ENCODE data around the gene FCN3. TPM values are rescaled to one million over a fixed set of nuclear protein-coding genes. Genes with fewer than 3 reads are reported as not detected.

The FCN3 gene
- polyA plus RNA-seq, 1 experiment = not detected

DNA sequence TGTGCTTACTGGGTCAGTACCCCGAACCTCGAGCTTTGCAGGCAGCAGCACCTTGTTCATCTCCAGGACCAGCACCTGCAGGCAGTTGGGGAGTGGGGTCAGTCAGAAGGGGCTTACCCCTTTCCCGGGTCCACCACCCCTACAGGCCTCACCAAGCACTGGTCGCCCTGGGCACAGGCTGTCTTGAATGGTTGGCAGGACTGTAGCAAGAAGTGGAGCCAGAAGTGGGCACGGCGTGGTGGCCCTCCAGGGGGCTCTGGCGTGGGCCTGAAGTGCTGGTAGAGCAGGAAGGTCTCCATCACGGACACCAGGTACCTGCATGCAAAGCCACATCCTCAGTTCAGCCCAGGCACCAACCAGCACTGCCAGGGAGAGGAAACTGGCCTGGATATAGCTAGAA lies 13.1 kb downstream of the FCN3 start:
- Histone ChIP-seq H3K27me3 (ENCODE audit: control insufficient read depth, insufficient read depth, low read length) (no peaks in the 10 kb centered on the region), H3K4me3 (ENCODE audit: low read depth, low read length) (no peak overlapping the region), H3K36me3 (ENCODE audit: control insufficient read depth, insufficient read depth, low read length) (peaks cover 32% of the 10 kb centered on the region)
- TF ChIP-seq, protein P1, sequence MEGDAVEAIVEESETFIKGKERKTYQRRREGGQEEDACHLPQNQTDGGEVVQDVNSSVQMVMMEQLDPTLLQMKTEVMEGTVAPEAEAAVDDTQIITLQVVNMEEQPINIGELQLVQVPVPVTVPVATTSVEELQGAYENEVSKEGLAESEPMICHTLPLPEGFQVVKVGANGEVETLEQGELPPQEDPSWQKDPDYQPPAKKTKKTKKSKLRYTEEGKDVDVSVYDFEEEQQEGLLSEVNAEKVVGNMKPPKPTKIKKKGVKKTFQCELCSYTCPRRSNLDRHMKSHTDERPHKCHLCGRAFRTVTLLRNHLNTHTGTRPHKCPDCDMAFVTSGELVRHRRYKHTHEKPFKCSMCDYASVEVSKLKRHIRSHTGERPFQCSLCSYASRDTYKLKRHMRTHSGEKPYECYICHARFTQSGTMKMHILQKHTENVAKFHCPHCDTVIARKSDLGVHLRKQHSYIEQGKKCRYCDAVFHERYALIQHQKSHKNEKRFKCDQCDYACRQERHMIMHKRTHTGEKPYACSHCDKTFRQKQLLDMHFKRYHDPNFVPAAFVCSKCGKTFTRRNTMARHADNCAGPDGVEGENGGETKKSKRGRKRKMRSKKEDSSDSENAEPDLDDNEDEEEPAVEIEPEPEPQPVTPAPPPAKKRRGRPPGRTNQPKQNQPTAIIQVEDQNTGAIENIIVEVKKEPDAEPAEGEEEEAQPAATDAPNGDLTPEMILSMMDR (IDR thresholded peaks at IDR 0.05; ENCODE audit: insufficient read depth, low read depth, low read length) = no peak
- POLR2A ChIA-PET = no interaction called here
- CTCF ChIA-PET = interaction anchor here (0.5 to 3.1 kb wide), 6 partner anchors 9 to 62 kb away, joined by 3 to 15 read pairs (median 5); no protein-coding TSS in a partner anchor
- DNase-seq (ENCODE audit: low read depth) = no peak

DNA sequence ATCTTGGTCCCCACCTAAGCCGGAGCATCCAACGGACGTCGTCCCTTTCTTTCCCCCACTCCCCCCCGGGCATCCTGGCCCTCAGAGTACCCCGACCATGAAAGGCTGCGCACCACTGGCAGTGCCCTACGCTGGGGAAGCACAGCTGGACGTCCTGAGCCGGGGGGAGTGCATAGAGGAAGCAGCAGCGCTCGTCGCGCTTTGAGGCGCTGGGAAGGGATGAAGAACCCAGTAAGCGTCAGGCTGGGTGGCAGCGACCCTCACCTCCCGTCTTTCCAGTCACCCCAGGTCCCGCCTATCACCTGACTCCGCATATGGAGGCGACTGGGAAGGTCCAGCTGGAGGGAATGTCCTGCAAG lies 13.6 kb downstream of the FCN3 start:
- DNase-seq (ENCODE audit: low read depth) = no peak
- Histone ChIP-seq H3K27me3 (ENCODE audit: control insufficient read depth, insufficient read depth, low read length) (no peaks in the 10 kb centered on the region), H3K36me3 (ENCODE audit: control insufficient read depth, insufficient read depth, low read length) (peaks cover 34% of the 10 kb centered on the region), H3K4me3 (ENCODE audit: low read depth, low read length) (no peak overlapping the region)
- TF ChIP-seq, protein P1 (IDR thresholded peaks at IDR 0.05; ENCODE audit: insufficient read depth, low read depth, low read length) = no peak
- CTCF ChIA-PET = interaction anchor here (1.4 to 3.1 kb wide), 4 partner anchors 8 to 61 kb away, joined by 3 to 15 read pairs (median 8); no protein-coding TSS in a partner anchor
- POLR2A ChIA-PET = no interaction called here

DNA sequence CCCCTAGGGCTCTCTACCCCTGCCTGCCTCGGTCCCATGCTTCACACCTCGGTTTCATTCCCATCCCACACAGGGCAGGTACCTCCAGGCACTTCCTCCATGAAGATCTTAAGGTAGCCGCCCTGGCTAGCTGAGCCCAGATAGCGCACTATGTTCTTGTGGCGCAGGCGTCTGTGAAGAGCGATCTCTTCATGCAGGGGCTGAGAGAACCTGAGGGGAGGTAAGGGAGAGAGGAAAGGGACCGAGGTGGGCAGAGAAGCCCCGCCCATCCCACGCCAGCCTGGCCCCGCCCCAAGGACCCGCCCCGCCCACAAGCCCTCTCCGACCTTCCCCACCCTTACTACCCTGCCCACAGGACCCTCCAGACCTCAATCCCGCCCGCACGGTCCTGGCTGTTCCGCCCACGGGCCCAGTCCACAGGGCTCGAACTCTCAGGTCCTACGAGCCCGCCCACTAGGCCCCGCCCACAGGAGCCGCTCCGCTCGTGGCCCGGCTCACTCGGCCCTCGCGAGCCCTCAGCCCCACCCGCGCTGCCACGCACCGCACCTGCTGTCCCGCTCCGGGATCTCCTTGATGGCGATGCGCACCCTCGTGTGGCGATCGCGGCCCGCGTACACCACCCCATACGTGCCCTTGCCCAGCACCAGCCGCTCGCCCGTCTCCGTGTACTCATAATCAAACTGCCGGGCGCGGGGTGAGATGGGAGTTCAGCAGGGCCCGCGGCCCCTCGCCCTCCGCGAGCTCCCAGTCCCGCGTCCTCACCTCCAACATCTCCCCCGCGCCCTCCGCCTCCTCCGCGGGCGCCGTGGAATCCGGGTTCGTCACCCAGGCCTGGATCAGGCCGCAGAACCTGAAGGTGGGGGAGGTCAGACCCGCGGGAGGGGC lies 14.2 kb downstream of the FCN3 start:
- H3K36me3 ChIP-seq (ENCODE audit: control insufficient read depth, insufficient read depth, low read length) = peaks cover 38% of the 10 kb centered on the region
- ChIA-PET POLR2A (no interaction called here), CTCF (interaction anchor here (1.8 to 6.1 kb wide), 4 partner anchors 28 to 61 kb away, joined by 5 to 60 read pairs (median 14); no protein-coding TSS in a partner anchor)
- DNase-seq (ENCODE audit: low read depth) = no peak
- H3K4me3 ChIP-seq (ENCODE audit: low read depth, low read length) = no peak overlapping the region
- TF ChIP-seq, protein P1 (IDR thresholded peaks at IDR 0.05; ENCODE audit: insufficient read depth, low read depth, low read length) = no peak
- no peaks in the 10 kb centered on the region for H3K27me3 ChIP-seq (ENCODE audit: control insufficient read depth, insufficient read depth, low read length)

DNA sequence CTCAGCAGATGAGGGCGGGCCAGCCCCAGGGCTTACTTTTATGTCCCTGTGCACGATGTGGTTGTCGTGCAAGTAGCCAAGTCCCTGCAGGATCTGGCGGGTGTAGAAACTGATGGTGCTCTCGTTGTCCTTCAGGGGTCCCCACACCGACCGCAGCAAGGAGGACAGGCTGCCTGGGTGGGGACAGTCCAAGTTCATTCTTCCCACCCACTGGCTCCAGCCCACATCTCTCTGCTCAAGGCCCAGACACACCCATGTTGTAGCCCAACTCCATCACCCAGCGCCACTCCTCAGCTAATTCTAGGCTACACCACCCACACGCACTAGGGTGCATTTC lies 14.8 kb downstream of the FCN3 start:
- POLR2A ChIA-PET = no interaction called here
- CTCF ChIA-PET = interaction anchor here (1.8 to 6.1 kb wide), 2 partner anchors 32 to 61 kb away, joined by 5 to 60 read pairs; no protein-coding TSS in a partner anchor
- H3K27me3 ChIP-seq (ENCODE audit: control insufficient read depth, insufficient read depth, low read length) = no peaks in the 10 kb centered on the region
- peaks cover 42% of the 10 kb centered on the region for H3K36me3 ChIP-seq (ENCODE audit: control insufficient read depth, insufficient read depth, low read length)
- DNase-seq (ENCODE audit: low read depth) = no peak
- H3K4me3 ChIP-seq (ENCODE audit: low read depth, low read length) = no peak overlapping the region
- TF ChIP-seq, protein P1 (IDR thresholded peaks at IDR 0.05; ENCODE audit: insufficient read depth, low read depth, low read length) = no peak

DNA sequence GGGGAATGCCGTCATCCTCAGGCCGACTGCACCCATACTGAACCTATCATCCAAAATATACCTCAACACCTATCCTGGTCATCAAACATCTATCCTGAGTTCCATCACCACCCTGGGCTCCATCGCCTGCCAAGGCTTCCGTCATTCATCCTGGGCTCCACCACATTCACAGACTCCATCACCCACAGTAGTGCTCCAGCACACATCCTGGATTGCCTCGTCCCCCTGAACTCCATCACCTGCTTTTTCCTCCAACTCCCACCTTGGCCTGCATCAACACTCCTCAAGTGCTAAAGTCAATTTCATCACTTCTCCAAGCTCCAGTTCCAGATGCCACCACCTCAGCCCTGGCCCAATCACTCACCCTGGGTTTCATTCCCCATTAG lies 15.7 kb downstream of the FCN3 start:
- peaks cover 42% of the 10 kb centered on the region for H3K36me3 ChIP-seq (ENCODE audit: control insufficient read depth, insufficient read depth, low read length)
- no peak for DNase-seq (ENCODE audit: low read depth)
- TF ChIP-seq, protein P1 (IDR thresholded peaks at IDR 0.05; ENCODE audit: insufficient read depth, low read depth, low read length) = no peak
- POLR2A ChIA-PET = no interaction called here
- H3K27me3 ChIP-seq (ENCODE audit: control insufficient read depth, insufficient read depth, low read length) = no peaks in the 10 kb centered on the region
- CTCF ChIA-PET = interaction anchor here (1.5 to 6.1 kb wide), 13 partner anchors 7 to 247 kb away, joined by 4 to 60 read pairs (median 12); partner anchors contain the start of genes GPR3 and MAP3K6
- H3K4me3 ChIP-seq (ENCODE audit: low read depth, low read length) = no peak overlapping the region
